Central memory CD8-positive, alpha-beta T cell (primary cell): ENCODE results near the gene DNM1L.

ENCODE experiments used
- ATAC-seq: fragments of 150-1000 bp; cut with Tn5 transposase; replicated peaks from 2 replicates; pipeline ENCODE4 v1.10.0; 2022; ENCODE audit warnings: mild to moderate bottlenecking, moderate FRiP score, moderate number of reproducible peaks; ENCODE audit not compliant: poor library complexity, severe bottlenecking; ENCODE audit errors: extremely low read depth
- DNase-seq, 2 donors: peaks; one replicate each; pipeline ENCODE4 v3.0.0; 2021; ENCODE audit warnings: low spot score in 2 of 2
- H3K27ac Mint-ChIP-seq: one replicate; pipeline ENCODE4 v1.8.0; 2022; ENCODE audit warnings: low read depth, mild to moderate bottlenecking, moderate library complexity, mixed read lengths
- H3K27me3 Mint-ChIP-seq: one replicate; pipeline ENCODE4 v1.8.0; 2022; ENCODE audit warnings: mixed read lengths
- H3K36me3 Mint-ChIP-seq: one replicate; pipeline ENCODE4 v1.8.0; 2022; ENCODE audit warnings: mild to moderate bottlenecking, moderate library complexity, mixed read lengths; ENCODE audit not compliant: insufficient read depth
- H3K4me1 Mint-ChIP-seq: one replicate; pipeline ENCODE4 v1.8.0; 2022; ENCODE audit warnings: mixed read lengths
- H3K4me3 Mint-ChIP-seq: one replicate; pipeline ENCODE4 v1.8.0; 2022; ENCODE audit warnings: mild to moderate bottlenecking, moderate library complexity, mixed read lengths
- H3K9me3 Mint-ChIP-seq: one replicate; pipeline ENCODE4 v1.8.0; 2022; ENCODE audit warnings: mixed read lengths

The DNM1L gene

GRCh38 chr12:32739279-32739678 is 60.2 kb downstream of the DNM1L start:
- Mint-ChIP-seq H3K36me3 (peaks cover 71% of the 10 kb centered on the region), H3K27ac (no peak overlapping the region), H3K9me3 (no peaks in the 10 kb centered on the region), H3K4me1 (no peaks in the 10 kb centered on the region), H3K4me3 (no peak overlapping the region), H3K27me3 (no peaks in the 10 kb centered on the region)
- ATAC-seq = no peak
- no peak for DNase-seq

- no peak overlapping the region for H3K4me3 Mint-ChIP-seq
- no peak overlapping the region for H3K27ac Mint-ChIP-seq
- no peak for ATAC-seq
- no peaks in the 10 kb centered on the region for H3K4me1 Mint-ChIP-seq
- H3K36me3 Mint-ChIP-seq = peaks cover 72% of the 10 kb centered on the region
- H3K27me3 Mint-ChIP-seq = no peaks in the 10 kb centered on the region
- no peak for DNase-seq
- no peaks in the 10 kb centered on the region for H3K9me3 Mint-ChIP-seq
Measured at GRCh38 chr12:32742133-32742532, 63.0 kb downstream of the DNM1L start.

- H3K9me3 Mint-ChIP-seq = no peaks in the 10 kb centered on the region
- H3K36me3 Mint-ChIP-seq = peaks cover 72% of the 10 kb centered on the region
- ATAC-seq (no peak), DNase-seq (no peak)
- H3K4me3 Mint-ChIP-seq = no peak overlapping the region
- H3K4me1 Mint-ChIP-seq = no peaks in the 10 kb centered on the region
- H3K27ac Mint-ChIP-seq = no peak overlapping the region
- no peaks in the 10 kb centered on the region for H3K27me3 Mint-ChIP-seq
Measured at GRCh38 chr12:32743264-32743663, 64.2 kb downstream of the DNM1L start.

- DNase-seq = no peak
- Mint-ChIP-seq H3K27me3 (no peaks in the 10 kb centered on the region), H3K9me3 (no peaks in the 10 kb centered on the region), H3K36me3 (peaks cover 48% of the 10 kb centered on the region), H3K4me1 (peaks cover 19% of the 10 kb centered on the region), H3K27ac (no peak overlapping the region), H3K4me3 (peak overlapping the region; percentile 84)
- ATAC-seq = no peak
Measured at GRCh38 chr12:32753605-32754004, 74.5 kb downstream of the DNM1L start.

GRCh38 chr12:32754111-32754510 is 75.0 kb downstream of the DNM1L start:
- H3K4me3 Mint-ChIP-seq = peak overlapping the region; percentile 84
- peaks cover 19% of the 10 kb centered on the region for H3K4me1 Mint-ChIP-seq
- peaks cover 48% of the 10 kb centered on the region for H3K36me3 Mint-ChIP-seq
- H3K27me3 Mint-ChIP-seq = no peaks in the 10 kb centered on the region
- H3K27ac Mint-ChIP-seq = no peak overlapping the region
- ATAC-seq (no peak), DNase-seq (no peak)
- H3K9me3 Mint-ChIP-seq = no peaks in the 10 kb centered on the region

GRCh38 chr12:32755051-32755653 is 76.1 kb downstream of the DNM1L start:
- H3K36me3 Mint-ChIP-seq = peaks cover 44% of the 10 kb centered on the region
- peak overlapping the region; percentile 90 for H3K27ac Mint-ChIP-seq
- H3K4me3 Mint-ChIP-seq = peak overlapping the region; percentile 84
- H3K9me3 Mint-ChIP-seq = no peaks in the 10 kb centered on the region
- H3K27me3 Mint-ChIP-seq = no peaks in the 10 kb centered on the region
- DNase-seq (peak; percentile 44 to 57), ATAC-seq (peak; percentile 74)
- peaks cover 19% of the 10 kb centered on the region for H3K4me1 Mint-ChIP-seq

GRCh38 chr12:32755654-32756475 is 76.8 kb downstream of the DNM1L start, which contains the start of gene YARS2:
Gene YARS2, minus strand, starts transcription at chr12:32755897. Its CDS starts 23 bp downstream, at chr12:32755874.
- Mint-ChIP-seq H3K9me3 (no peaks in the 10 kb centered on the region), H3K36me3 (peaks cover 38% of the 10 kb centered on the region)
- ATAC-seq = peak; percentile 85

GRCh38 chr12:32756476-32757066 is 77.5 kb downstream of the DNM1L start:
- Mint-ChIP-seq H3K36me3 (peaks cover 31% of the 10 kb centered on the region), H3K4me1 (peaks cover 19% of the 10 kb centered on the region), H3K9me3 (no peaks in the 10 kb centered on the region), H3K27me3 (peaks cover 6% of the 10 kb centered on the region), H3K4me3 (peak overlapping the region; percentile 84), H3K27ac (peak overlapping the region; percentile 90)
- ATAC-seq (no peak), DNase-seq (no peak)

More at GRCh38 chr12:32755654-32756475, 76.8 kb downstream of the DNM1L start, which contains the start of gene YARS2:
- Mint-ChIP-seq H3K27me3 (no peaks in the 10 kb centered on the region), H3K4me1 (peaks cover 19% of the 10 kb centered on the region), H3K4me3 (peak within 1 kb of the TSS; percentile 84), H3K27ac (peak within 1 kb of the TSS; percentile 90)
- peak; percentile 68 to 74 for DNase-seq

GRCh38 chr12:32757157-32757556 is 78.1 kb downstream of the DNM1L start:
- no peaks in the 10 kb centered on the region for H3K9me3 Mint-ChIP-seq
- H3K4me3 Mint-ChIP-seq = no peak overlapping the region
- H3K4me1 Mint-ChIP-seq = peaks cover 19% of the 10 kb centered on the region
- H3K27me3 Mint-ChIP-seq = peaks cover 12% of the 10 kb centered on the region
- no peak overlapping the region for H3K27ac Mint-ChIP-seq
- H3K36me3 Mint-ChIP-seq = peaks cover 25% of the 10 kb centered on the region
- ATAC-seq = no peak
- no peak for DNase-seq

GRCh38 chr12:32761716-32762115 is 82.6 kb downstream of the DNM1L start:
- ATAC-seq (no peak), DNase-seq (no peak)
- Mint-ChIP-seq H3K27ac (no peak overlapping the region), H3K27me3 (peaks cover 16% of the 10 kb centered on the region), H3K36me3 (no peaks in the 10 kb centered on the region), H3K9me3 (no peaks in the 10 kb centered on the region), H3K4me1 (no peaks in the 10 kb centered on the region), H3K4me3 (no peak overlapping the region)

GRCh38 chr12:32765906-32766305 is 86.8 kb downstream of the DNM1L start:
- Mint-ChIP-seq H3K27me3 (peaks cover 51% of the 10 kb centered on the region), H3K9me3 (no peaks in the 10 kb centered on the region), H3K27ac (no peak overlapping the region), H3K36me3 (no peaks in the 10 kb centered on the region), H3K4me1 (no peaks in the 10 kb centered on the region), H3K4me3 (no peak overlapping the region)
- ATAC-seq = no peak
- DNase-seq = no peak

GRCh38 chr12:32768518-32768917 is 89.4 kb downstream of the DNM1L start:
- Mint-ChIP-seq H3K27ac (no peak overlapping the region), H3K9me3 (no peaks in the 10 kb centered on the region), H3K4me3 (no peak overlapping the region), H3K4me1 (no peaks in the 10 kb centered on the region), H3K27me3 (peaks cover 50% of the 10 kb centered on the region), H3K36me3 (no peaks in the 10 kb centered on the region)
- ATAC-seq (no peak), DNase-seq (no peak)
